GM10266 (cell line): ENCODE results near the gene SUGCT.
"Not testable (repeated sequence)": the region's sequence is repeated elsewhere in the genome, so short reads cannot be mapped to it uniquely, and the experiment has no call there.

Experiments
- DNase-seq: peaks from one replicate; pipeline ENCODE4 v3.0.0; 2012; ENCODE audit errors: extremely low spot score
- CTCF ChIP-seq: IDR thresholded peaks from 2 replicates; pipeline ENCODE4 v1.5.1; 2012; ENCODE audit warnings: mild to moderate bottlenecking, low read depth; ENCODE audit not compliant: control insufficient read depth, insufficient read depth; ENCODE audit errors: missing control alignments

SUGCT gene

DNA sequence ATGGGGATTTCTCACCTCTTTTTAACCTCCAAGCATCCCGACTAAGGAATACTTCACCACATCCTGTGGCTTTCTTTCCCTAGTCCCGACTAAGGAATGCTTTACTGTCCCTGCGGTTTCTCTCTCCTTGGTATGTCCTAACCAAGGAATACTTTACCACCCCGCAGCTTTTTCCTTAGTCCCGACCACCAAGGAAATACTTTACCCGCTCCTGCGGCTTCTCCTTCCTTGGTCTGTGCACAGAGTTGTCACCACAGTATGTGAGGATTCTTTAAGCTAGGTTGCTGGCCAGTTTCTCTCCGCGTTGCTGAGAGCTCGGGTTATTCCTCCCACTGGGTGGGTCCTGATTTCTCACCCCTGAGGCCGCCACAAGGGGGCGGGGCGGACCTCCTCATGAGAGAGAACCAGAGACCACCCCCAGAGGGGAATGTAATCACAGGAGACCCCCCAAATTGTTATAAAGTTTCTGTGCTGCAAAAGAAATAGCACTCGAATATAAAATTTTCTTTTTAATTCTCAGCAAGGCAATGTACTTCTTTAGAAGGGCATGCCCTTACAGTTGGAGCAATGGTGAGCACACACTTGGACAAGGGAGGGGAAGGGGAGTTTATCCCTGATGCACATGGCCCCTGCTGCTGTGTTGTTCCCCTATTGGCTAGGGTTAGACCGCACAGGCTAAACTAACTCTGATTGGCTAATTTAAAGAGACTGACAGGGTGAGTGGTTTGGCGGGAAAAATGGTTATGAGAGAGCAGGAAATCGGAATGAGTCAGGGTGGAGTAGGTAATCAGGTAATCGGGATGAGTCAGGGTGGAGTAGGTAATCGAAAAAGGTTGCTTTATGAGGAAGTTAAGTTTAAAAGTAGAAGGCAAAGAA lies 12.8 kb downstream of the SUGCT start:
- no peak for DNase-seq

GRCh38 chr7:40148247-40148580 lies 13.4 kb downstream of the SUGCT start:
- DNase-seq = not testable (repeated sequence)

More for the DNA sequence above, 12.8 kb downstream of the SUGCT start:
- TF ChIP-seq CTCF = no peak

DNA sequence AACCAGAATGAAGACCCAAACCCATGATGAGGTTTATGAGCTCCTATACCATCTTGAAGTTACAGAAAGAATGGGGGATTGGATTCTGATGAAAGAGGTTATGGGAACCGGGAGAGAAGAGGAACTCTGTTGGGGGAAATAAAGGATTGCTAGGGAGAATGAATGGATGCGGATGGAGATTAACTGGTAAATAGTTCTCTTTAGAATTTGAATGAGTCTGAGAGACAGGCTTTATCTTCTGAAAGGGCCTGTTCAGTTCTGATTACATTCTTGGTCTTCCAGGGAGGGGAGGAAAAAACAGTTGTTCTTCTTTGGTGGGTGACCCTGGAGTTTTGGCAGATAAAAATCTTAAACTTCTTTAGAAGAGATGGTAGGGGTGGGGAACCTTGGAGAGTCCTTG lies 13.9 kb downstream of the SUGCT start:
- no peak for TF ChIP-seq CTCF
- no peak for DNase-seq

GRCh38 chr7:40151504-40151903 lies 16.7 kb downstream of the SUGCT start:
- TF ChIP-seq CTCF = no peak

DNA sequence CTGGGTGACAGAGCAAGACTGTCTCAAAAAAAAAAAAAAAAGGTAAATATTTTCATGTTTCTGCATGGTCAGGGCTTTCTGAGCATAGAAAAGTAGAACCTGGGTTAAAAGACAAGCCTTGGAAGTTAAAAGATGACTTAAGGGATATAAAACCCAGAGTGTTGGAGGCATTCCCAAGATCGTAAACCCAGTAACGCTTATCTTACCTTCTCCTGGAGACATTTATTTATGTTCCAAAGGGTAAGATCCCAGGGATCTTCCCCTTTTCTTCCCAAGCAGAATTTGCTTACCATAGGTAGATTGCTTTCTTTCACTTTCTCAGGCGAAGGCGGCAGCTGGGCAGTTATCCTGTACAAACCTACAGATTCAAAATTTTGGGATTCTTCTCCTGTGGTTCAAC lies 22.2 kb downstream of the SUGCT start:
- no peak for DNase-seq
- no peak for TF ChIP-seq CTCF

More at GRCh38 chr7:40151504-40151903, 16.7 kb downstream of the SUGCT start:
- DNase-seq = no peak

DNA sequence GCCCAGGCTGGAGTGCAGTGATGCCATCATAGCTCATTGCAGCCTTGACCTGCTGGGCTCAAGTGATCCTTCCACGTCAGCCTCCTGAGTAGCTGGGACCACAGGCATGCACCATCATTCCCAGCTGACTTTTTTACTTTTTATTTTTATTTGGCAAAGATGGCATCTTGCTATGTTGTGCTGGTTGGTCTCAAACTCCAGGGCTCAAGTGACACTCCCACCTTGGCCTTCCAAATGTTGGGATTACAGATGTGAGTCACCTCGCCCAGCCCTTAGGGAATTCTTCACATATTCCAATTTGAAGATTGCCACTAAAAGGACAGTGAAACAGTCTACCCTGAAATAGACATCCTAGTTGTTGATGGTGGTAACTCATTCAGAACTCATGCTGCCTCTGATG lies 27.7 kb downstream of the SUGCT start:
- no peak for DNase-seq
- TF ChIP-seq CTCF = no peak

- no peak for TF ChIP-seq CTCF
- no peak for DNase-seq
Measured at GRCh38 chr7:40165216-40165615, 30.4 kb downstream of the SUGCT start.
